ENCODE measurements around the gene NFYC. TPM values are rescaled to one million over a fixed set of nuclear protein-coding genes. Genes with fewer than 3 reads are reported as not detected.
A peak's percentile ranks its signal among the peaks of the same experiment; 100 is the strongest.

NFYC gene
- total and polyA plus RNA-seq, 8 donors, result 54.6 to 98.1 (median 86.0) TPM

GRCh38 chr1:40652979-40653378 lies 38.5 kb upstream of the NFYC start:
- Histone ChIP-seq H3K36me3 (no peaks in the 10 kb centered on the region), H3K4me1 (no peaks in the 10 kb centered on the region), H3K27me3 (peaks cover 0 to 13% of the 10 kb centered on the region in 2 donors), H3K9me3 (no peaks in the 10 kb centered on the region), H3K4me3 (no peak overlapping the region), H3K27ac (no peak overlapping the region)
- ATAC-seq (no peak), DNase-seq (no peak)
- intact Hi-C loops (cut with DNase I), result no loop called here
- TF ChIP-seq CTCF (IDR thresholded peaks at IDR 0.05), result no peak

- no peak for ATAC-seq
- intact Hi-C loops (cut with DNase I), result no loop called here
These were observed 37.5 kb upstream of the NFYC start for GRCh38 chr1:40653851-40654537.

GRCh38 chr1:40657046-40657445 lies 34.5 kb upstream of the NFYC start:
- no peak for DNase-seq
- intact Hi-C loops (cut with DNase I), result no loop called here
- H3K9me3 ChIP-seq, result no peaks in the 10 kb centered on the region
- peaks cover 0 to 13% of the 10 kb centered on the region in 2 donors for H3K27me3 ChIP-seq
- no peak overlapping the region for H3K4me3 ChIP-seq
- ATAC-seq, result no peak
- H3K36me3 ChIP-seq, result no peaks in the 10 kb centered on the region
- no peak for TF ChIP-seq CTCF (IDR thresholded peaks at IDR 0.05)
- H3K4me1 ChIP-seq, result no peaks in the 10 kb centered on the region
- no peak overlapping the region for H3K27ac ChIP-seq

More at GRCh38 chr1:40653851-40654537, 37.5 kb upstream of the NFYC start:
- no peak overlapping the region for H3K4me3 ChIP-seq
- no peaks in the 10 kb centered on the region for H3K36me3 ChIP-seq
- peaks cover 0 to 13% of the 10 kb centered on the region in 2 donors for H3K27me3 ChIP-seq
- H3K27ac ChIP-seq, result no peak overlapping the region
- H3K9me3 ChIP-seq, result no peaks in the 10 kb centered on the region
- no peak for TF ChIP-seq CTCF (IDR thresholded peaks at IDR 0.05)
- no peaks in the 10 kb centered on the region for H3K4me1 ChIP-seq
- DNase-seq, result no peak

GRCh38 chr1:40658751-40659648 lies 32.5 kb upstream of the NFYC start:
- no peak for TF ChIP-seq CTCF (IDR thresholded peaks at IDR 0.05)
- H3K27me3 ChIP-seq, result peaks cover 0 to 5% of the 10 kb centered on the region in 2 donors
- peak in 1 of 4 donors; percentile 19 for DNase-seq
- no peak for ATAC-seq
- no peak overlapping the region for H3K27ac ChIP-seq
- H3K4me1 ChIP-seq, result peaks cover 0 to 5% of the 10 kb centered on the region in 2 donors
- H3K4me3 ChIP-seq, result no peak overlapping the region
- intact Hi-C loops (cut with DNase I), result no loop called here
- H3K36me3 ChIP-seq, result no peaks in the 10 kb centered on the region
- no peaks in the 10 kb centered on the region for H3K9me3 ChIP-seq

- ATAC-seq, result no peak
- DNase-seq, result no peak
- Histone ChIP-seq H3K4me3 (no peak overlapping the region), H3K36me3 (no peaks in the 10 kb centered on the region), H3K9me3 (no peaks in the 10 kb centered on the region), H3K27me3 (no peaks in the 10 kb centered on the region), H3K4me1 (peaks cover 0 to 5% of the 10 kb centered on the region in 2 donors), H3K27ac (no peak overlapping the region)
- intact Hi-C loops (cut with DNase I), result no loop called here
- TF ChIP-seq CTCF (IDR thresholded peaks at IDR 0.05), result no peak
These were observed 31.9 kb upstream of the NFYC start for GRCh38 chr1:40659649-40659947.
